Trophoblast cell (in vitro differentiated cells and primary cell): Measurements from ENCODE around the gene HYKK.

Experiments
- DNase-seq, 2 donors: peaks; one replicate each; pipeline ENCODE4 v3.0.0-alpha.2; 2016
- H2AFZ ChIP-seq: 2 replicates; pipeline ENCODE4 v1.6.1; 2013; ENCODE audit warnings: low read length, moderate library complexity, mild to moderate bottlenecking; ENCODE audit not compliant: insufficient read depth, poor library complexity
- H2AK5ac ChIP-seq: 2 replicates; pipeline ENCODE4 v1.6.1; 2013; ENCODE audit warnings: mild to moderate bottlenecking, low read length
- H2BK120ac ChIP-seq: 2 replicates; pipeline ENCODE4 v1.6.1; 2013; ENCODE audit warnings: low read length, mild to moderate bottlenecking, moderate library complexity; ENCODE audit not compliant: insufficient read depth, poor library complexity
- H2BK12ac ChIP-seq: 2 replicates; pipeline ENCODE4 v1.6.1; 2013; ENCODE audit warnings: mild to moderate bottlenecking, low read length, moderate library complexity
- H2BK5ac ChIP-seq: 2 replicates; pipeline ENCODE4 v1.6.1; 2013; ENCODE audit warnings: low read length, low read depth, moderate library complexity, mild to moderate bottlenecking; ENCODE audit not compliant: poor library complexity
- H3K14ac ChIP-seq: 2 replicates; pipeline ENCODE4 v1.6.1; 2013; ENCODE audit warnings: mild to moderate bottlenecking, low read length
- H3K18ac ChIP-seq: 2 replicates; pipeline ENCODE4 v1.6.1; 2013; ENCODE audit warnings: mild to moderate bottlenecking, low read length
- H3K23ac ChIP-seq: 2 replicates; pipeline ENCODE4 v1.6.1; 2013; ENCODE audit warnings: low read length
- H3K27ac ChIP-seq: 2 replicates; pipeline ENCODE4 v1.5.1; 2013; ENCODE audit warnings: low read depth, mild to moderate bottlenecking, inconsistent platforms, low read length, moderate library complexity
- H3K27me3 ChIP-seq: 2 replicates; pipeline ENCODE4 v1.6.1; 2013; ENCODE audit warnings: inconsistent platforms, mild to moderate bottlenecking, low read length, moderate library complexity; ENCODE audit not compliant: insufficient read depth
- H3K36me3 ChIP-seq, 2 experiments: 1 replicate in 1 of 2; 2 replicates in 1 of 2; pipeline ENCODE4 v1.6.1; 2013; ENCODE audit warnings: low read length in 2 of 2, mild to moderate bottlenecking in 2 of 2, moderate library complexity in 1 of 2; ENCODE audit not compliant: insufficient read depth in 2 of 2, control insufficient read depth in 1 of 2
- H3K4ac ChIP-seq: 2 replicates; pipeline ENCODE4 v1.6.1; 2013; ENCODE audit warnings: low read depth, mild to moderate bottlenecking, low read length, moderate library complexity
- H3K4me1 ChIP-seq, 2 experiments: 1 replicate in 1 of 2; 2 replicates in 1 of 2; pipeline ENCODE4 v1.6.1; 2013; ENCODE audit warnings: low read length in 2 of 2, mild to moderate bottlenecking in 2 of 2, moderate library complexity in 1 of 2; ENCODE audit not compliant: insufficient read depth in 2 of 2, control insufficient read depth in 1 of 2
- H3K4me2 ChIP-seq: 2 replicates; pipeline ENCODE4 v1.6.1; 2013; ENCODE audit warnings: inconsistent platforms, mild to moderate bottlenecking, low read length, moderate library complexity
- H3K4me3 ChIP-seq: 2 replicates; pipeline ENCODE4 v1.5.1; 2013; ENCODE audit warnings: mild to moderate bottlenecking, low read depth, low read length, inconsistent platforms
- H3K79me1 ChIP-seq: one replicate; pipeline ENCODE4 v1.6.1; 2013; ENCODE audit warnings: low read length
- H3K79me2 ChIP-seq: 2 replicates; pipeline ENCODE4 v1.6.1; 2013; ENCODE audit warnings: low read length, mild to moderate bottlenecking; ENCODE audit not compliant: control insufficient read depth, insufficient read depth, poor library complexity
- H3K9ac ChIP-seq: 2 replicates; pipeline ENCODE4 v1.6.1; 2013; ENCODE audit warnings: mild to moderate bottlenecking, low read length
- H3K9me3 ChIP-seq: 2 replicates; pipeline ENCODE4 v1.6.1; 2013; ENCODE audit warnings: low read depth, mild to moderate bottlenecking, control low read depth, inconsistent platforms, low read length; ENCODE audit not compliant: insufficient read depth
- H4K12ac ChIP-seq: 2 replicates; pipeline ENCODE4 v1.6.1; 2013; ENCODE audit warnings: low read depth, mild to moderate bottlenecking, low read length, moderate library complexity
- H4K8ac ChIP-seq: 2 replicates; pipeline ENCODE4 v1.6.1; 2013; ENCODE audit warnings: low read depth, mild to moderate bottlenecking, low read length, moderate library complexity
- H4K91ac ChIP-seq: one replicate; pipeline ENCODE4 v1.6.1; 2013; ENCODE audit warnings: low read depth, mild to moderate bottlenecking, low read length, moderate library complexity
- WGBS: extraction: QIAGEN DNeasy Blood & Tissue Kit; methylation state at CpG from one replicate; pipeline ENCODE4 v1.1.7; 2013; ENCODE audit warnings: missing lambda C conversion rate; ENCODE audit not compliant: insufficient read length, insufficient coverage; ENCODE audit errors: extremely low coverage; 5-methylcytosine and 5-hydroxymethylcytosine counted together

Gene HYKK

DNA sequence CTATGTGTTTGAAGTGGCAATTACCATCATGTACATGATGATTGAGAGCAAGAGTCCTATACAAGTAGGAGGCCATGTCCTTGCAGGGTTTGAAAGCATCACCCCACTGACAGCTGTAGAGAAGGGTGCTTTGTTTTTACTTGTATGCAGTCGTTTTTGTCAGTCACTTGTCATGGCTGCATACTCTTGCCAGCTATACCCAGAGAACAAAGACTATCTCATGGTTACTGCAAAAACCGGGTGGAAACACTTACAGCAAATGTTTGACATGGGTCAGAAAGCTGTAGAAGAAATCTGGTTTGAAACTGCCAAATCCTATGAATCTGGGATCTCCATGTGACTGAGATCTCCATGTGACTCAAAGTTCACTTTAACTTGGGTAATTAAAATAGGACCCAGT is 26.0 kb downstream of the HYKK start:
- Histone ChIP-seq H2AK5ac (no peak overlapping the region), H3K14ac (no peak overlapping the region), H3K36me3 (no peaks in the 10 kb centered on the region), H3K4me2 (no peak overlapping the region), H4K8ac (no peak overlapping the region), H3K79me2 (no peaks in the 10 kb centered on the region), H3K27me3 (no peaks in the 10 kb centered on the region), H3K4ac (no peak overlapping the region), H2AFZ (no peak overlapping the region), H2BK120ac (no peak overlapping the region), H4K12ac (no peak overlapping the region), H3K9ac (no peak overlapping the region), H3K23ac (peak overlapping the region; percentile 80), H3K27ac (no peak overlapping the region), H3K79me1 (no peaks in the 10 kb centered on the region), H4K91ac (no peak overlapping the region), H3K4me1 (no peaks in the 10 kb centered on the region), H3K9me3 (no peaks in the 10 kb centered on the region), H3K18ac (no peak overlapping the region), H3K4me3 (no peak overlapping the region), H2BK5ac (no peak overlapping the region), H2BK12ac (no peak overlapping the region)
- no CpG with 5 or more reads among the region's 2 CpGs for WGBS
- DNase-seq: no peak

DNA sequence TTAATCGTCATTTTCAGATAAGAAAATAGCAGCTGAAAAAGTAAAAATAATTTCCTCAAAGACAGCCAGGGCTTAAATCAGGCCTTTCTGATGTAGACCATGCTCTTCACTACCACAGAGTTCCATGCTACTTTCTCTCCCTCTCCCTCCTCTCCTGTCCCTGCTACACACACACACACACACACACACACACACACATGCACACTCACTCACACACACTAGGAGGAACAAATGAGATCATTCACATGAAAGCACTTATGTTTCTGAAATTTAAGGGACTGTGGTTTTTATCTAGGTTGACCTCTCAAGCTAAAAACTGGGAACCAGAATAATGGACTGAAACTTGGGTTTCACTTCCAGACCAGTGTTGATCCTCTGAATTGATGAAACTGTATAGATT is 28.8 kb downstream of the HYKK start:
- no peak overlapping the region for H2AK5ac ChIP-seq
- no peak overlapping the region for H4K8ac ChIP-seq
- H3K18ac ChIP-seq: no peak overlapping the region
- H3K79me2 ChIP-seq: peaks cover 4% of the 10 kb centered on the region
- no peak for DNase-seq
- H3K4me3 ChIP-seq: no peak overlapping the region
- H3K4me1 ChIP-seq: no peaks in the 10 kb centered on the region
- H2AFZ ChIP-seq: no peak overlapping the region
- no CpG with 5 or more reads among the region's 1 CpG for WGBS
- H3K27ac ChIP-seq: no peak overlapping the region
- H3K79me1 ChIP-seq: peaks cover 5% of the 10 kb centered on the region
- H3K9me3 ChIP-seq: no peaks in the 10 kb centered on the region
- no peaks in the 10 kb centered on the region for H3K27me3 ChIP-seq
- H3K9ac ChIP-seq: no peak overlapping the region
- no peak overlapping the region for H2BK5ac ChIP-seq
- no peak overlapping the region for H2BK12ac ChIP-seq
- no peak overlapping the region for H3K4ac ChIP-seq
- H3K14ac ChIP-seq: no peak overlapping the region
- H3K23ac ChIP-seq: no peak overlapping the region
- H4K12ac ChIP-seq: no peak overlapping the region
- H4K91ac ChIP-seq: no peak overlapping the region
- no peaks in the 10 kb centered on the region for H3K36me3 ChIP-seq
- no peak overlapping the region for H3K4me2 ChIP-seq
- no peak overlapping the region for H2BK120ac ChIP-seq

DNA sequence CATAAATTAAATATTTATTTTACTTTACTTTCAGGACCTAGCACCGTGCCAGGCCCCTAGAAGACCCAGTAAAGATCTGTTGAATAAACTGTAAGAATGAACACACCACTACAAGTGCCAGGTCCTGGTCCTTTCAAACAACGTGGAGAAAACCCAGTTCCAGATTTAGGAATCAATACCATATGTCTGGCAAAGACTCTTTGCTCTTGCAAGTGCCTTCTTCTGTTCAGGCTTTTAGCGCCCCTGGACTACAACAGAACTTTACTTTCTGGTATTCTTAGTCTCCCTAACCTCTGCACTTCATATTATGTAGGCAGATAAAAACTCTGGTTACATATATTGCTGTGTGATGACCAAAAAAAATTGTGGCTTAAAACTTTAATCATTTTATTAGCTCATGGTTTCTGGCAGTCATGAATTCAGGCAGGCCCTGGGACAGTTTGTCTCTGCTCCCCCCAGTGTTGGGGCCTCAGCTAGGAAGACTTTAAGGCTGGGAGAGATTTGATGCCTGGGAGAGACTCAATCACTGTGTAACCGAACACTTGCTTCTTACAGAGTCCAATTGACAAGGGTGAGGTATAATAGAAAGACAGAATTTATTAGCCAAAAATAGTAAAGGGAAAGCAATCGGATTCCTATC is 30.0 kb downstream of the HYKK start:
- peaks cover 5% of the 10 kb centered on the region for H3K79me2 ChIP-seq
- no peak overlapping the region for H3K27ac ChIP-seq
- H3K9ac ChIP-seq: no peak overlapping the region
- H3K4ac ChIP-seq: no peak overlapping the region
- H3K4me1 ChIP-seq: no peaks in the 10 kb centered on the region
- H4K12ac ChIP-seq: no peak overlapping the region
- no peak overlapping the region for H3K14ac ChIP-seq
- H4K91ac ChIP-seq: no peak overlapping the region
- no peaks in the 10 kb centered on the region for H3K9me3 ChIP-seq
- peaks cover 5% of the 10 kb centered on the region for H3K79me1 ChIP-seq
- H4K8ac ChIP-seq: no peak overlapping the region
- no peak overlapping the region for H2BK120ac ChIP-seq
- H2BK5ac ChIP-seq: no peak overlapping the region
- H2BK12ac ChIP-seq: no peak overlapping the region
- no CpG with 5 or more reads among the region's 5 CpGs for WGBS
- H3K4me2 ChIP-seq: no peak overlapping the region
- no peak overlapping the region for H2AFZ ChIP-seq
- H3K18ac ChIP-seq: no peak overlapping the region
- no peaks in the 10 kb centered on the region for H3K27me3 ChIP-seq
- no peak overlapping the region for H3K4me3 ChIP-seq
- DNase-seq: no peak
- no peak overlapping the region for H2AK5ac ChIP-seq
- no peaks in the 10 kb centered on the region for H3K36me3 ChIP-seq
- H3K23ac ChIP-seq: no peak overlapping the region

DNA sequence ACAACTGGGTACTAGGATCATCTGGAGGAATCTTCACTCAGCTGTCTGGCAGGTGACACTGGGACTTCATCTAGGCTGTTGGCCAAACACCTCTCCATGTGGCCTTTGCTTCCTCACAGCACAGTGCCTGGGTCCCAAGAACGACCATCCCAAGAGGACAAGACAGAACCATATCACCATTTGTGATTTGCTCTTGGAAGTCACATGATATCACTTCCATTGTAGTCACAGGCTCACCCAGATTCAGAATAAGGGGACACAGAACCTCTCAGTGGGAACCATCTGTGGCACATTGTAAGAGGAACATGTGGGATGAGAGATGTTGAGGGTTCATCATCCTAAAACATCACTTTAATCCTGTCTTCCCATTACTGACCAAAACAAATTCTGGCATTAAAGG is 31.0 kb downstream of the HYKK start:
- DNase-seq: no peak
- Histone ChIP-seq H3K36me3 (peaks cover 3 to 7% of the 10 kb centered on the region in 2 experiments), H3K79me2 (peaks cover 5% of the 10 kb centered on the region), H3K27ac (no peak overlapping the region), H2BK12ac (no peak overlapping the region), H2AFZ (no peak overlapping the region), H2BK120ac (no peak overlapping the region), H3K9ac (no peak overlapping the region), H3K79me1 (peaks cover 5% of the 10 kb centered on the region), H3K23ac (no peak overlapping the region), H3K4me1 (no peaks in the 10 kb centered on the region), H3K4me2 (no peak overlapping the region), H4K91ac (no peak overlapping the region), H3K14ac (no peak overlapping the region), H3K4ac (no peak overlapping the region), H4K12ac (no peak overlapping the region), H3K18ac (no peak overlapping the region), H3K9me3 (no peaks in the 10 kb centered on the region), H3K4me3 (no peak overlapping the region), H4K8ac (no peak overlapping the region), H2BK5ac (no peak overlapping the region), H3K27me3 (no peaks in the 10 kb centered on the region), H2AK5ac (no peak overlapping the region)
- no CpG with 5 or more reads among the region's 1 CpG for WGBS
